Activated CD4-positive, alpha-beta T cell treated with anti-CD3 and anti-CD28 coated beads, Interleukin-2, amount 10 ng/mL, durations not matched to agents 7 days and 5 days (primary cell): Measurements from ENCODE around the gene FOS. TPM values are rescaled to one million over a fixed set of nuclear protein-coding genes. Genes with fewer than 3 reads are reported as not detected.
"Not testable (repeated sequence)": the region's sequence is repeated elsewhere in the genome, so short reads cannot be mapped to it uniquely, and the experiment has no call there.

ENCODE experiments used
- CTCF ChIA-PET: fragments of 350-600 bp; sonication (Branson Sonifier 250); formaldehyde crosslinking; loops from one replicate; lab custom pipeline; 2021; ENCODE audit warnings: antibody characterized with exemption; lab: Charles Lee
- POLR2A ChIA-PET: fragments of 350-600 bp; sonication (Branson Sonifier 250); formaldehyde crosslinking; loops from one replicate; lab custom pipeline; 2021; ENCODE audit warnings: antibody characterized with exemption; lab: Charles Lee
- DNase-seq: peaks from one replicate; pipeline ENCODE4 v3.0.0-alpha.2; 2020
- H3K27ac Mint-ChIP-seq: one replicate; pipeline ENCODE4 v1.8.0; 2021; ENCODE audit warnings: mild to moderate bottlenecking, moderate library complexity, mixed read lengths
- H3K27me3 Mint-ChIP-seq: one replicate; pipeline ENCODE4 v1.8.0; 2021; ENCODE audit warnings: mixed read lengths
- H3K36me3 Mint-ChIP-seq: one replicate; pipeline ENCODE4 v1.8.0; 2021; ENCODE audit warnings: low read depth, mixed read lengths
- H3K4me1 Mint-ChIP-seq: one replicate; pipeline ENCODE4 v1.8.0; 2021; ENCODE audit warnings: mixed read lengths
- H3K4me3 Mint-ChIP-seq: one replicate; pipeline ENCODE4 v1.8.0; 2021; ENCODE audit warnings: mild to moderate bottlenecking, moderate library complexity, mixed read lengths
- H3K9me3 Mint-ChIP-seq: one replicate; pipeline ENCODE4 v1.8.0; 2021; ENCODE audit warnings: mixed read lengths
- total RNA-seq, 2 experiments: library from RNA; stranded (reverse); gene quantifications; one replicate each; pipeline ENCODE4 v1.2.3, GENCODE V29; 2021

The FOS gene
- total RNA-seq, 2 experiments from 2014 or later = 28.0 to 35.7 TPM

- POLR2A ChIA-PET = interaction anchor here (0.8 kb wide), 1 partner anchor 216 kb away, joined by 3 read pairs; no protein-coding TSS in a partner anchor
- CTCF ChIA-PET = interaction anchor here (0.6 to 2.3 kb wide), 11 partner anchors 10 to 167 kb away, joined by 3 to 15 read pairs (median 3); partner anchors contain the start of gene NEK9
- no peaks in the 10 kb centered on the region for H3K9me3 Mint-ChIP-seq
- H3K4me3 Mint-ChIP-seq = peak overlapping the region; percentile 75
- H3K4me1 Mint-ChIP-seq = peaks cover 23% of the 10 kb centered on the region
- no peaks in the 10 kb centered on the region for H3K36me3 Mint-ChIP-seq
- peak overlapping the region; percentile 87 for H3K27ac Mint-ChIP-seq
- peak; percentile 94 for DNase-seq
- H3K27me3 Mint-ChIP-seq = peaks cover 21% of the 10 kb centered on the region
These were observed 15.5 kb downstream of the FOS start for GRCh38 chr14:75293920-75294648.

DNA sequence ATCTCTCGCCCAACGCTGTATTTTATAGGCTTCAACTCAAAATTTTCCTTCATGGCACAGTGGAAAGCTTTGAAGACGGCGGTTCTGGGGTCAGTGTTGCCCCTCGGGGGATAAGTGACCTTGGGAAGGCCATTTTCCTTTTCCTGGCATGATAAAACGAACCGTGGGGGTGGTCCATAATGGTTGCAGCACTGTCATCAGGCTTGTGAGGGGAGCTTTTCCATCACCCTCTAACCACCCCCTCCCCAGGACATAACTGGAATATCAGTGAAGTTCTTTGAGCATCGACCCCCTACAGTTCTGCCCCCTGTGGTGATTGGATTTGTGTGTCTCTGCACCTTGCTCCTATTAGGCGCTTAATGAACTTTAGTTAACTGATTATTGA, 16.0 kb downstream of the FOS start:
- peak overlapping the region; percentile 57 for H3K27ac Mint-ChIP-seq
- ChIA-PET CTCF (interaction anchor here (0.8 to 2.3 kb wide), 12 partner anchors 10 to 168 kb away, joined by 3 to 15 read pairs (median 4); partner anchors contain the start of gene NEK9), POLR2A (interaction anchor here (0.8 kb wide), 1 partner anchor 217 kb away, joined by 3 read pairs; no protein-coding TSS in a partner anchor)
- H3K27me3 Mint-ChIP-seq = peaks cover 18% of the 10 kb centered on the region
- peaks cover 23% of the 10 kb centered on the region for H3K4me1 Mint-ChIP-seq
- H3K4me3 Mint-ChIP-seq = peak overlapping the region; percentile 75
- no peaks in the 10 kb centered on the region for H3K9me3 Mint-ChIP-seq
- H3K36me3 Mint-ChIP-seq = no peaks in the 10 kb centered on the region
- no peak for DNase-seq

GRCh38 chr14:75295061-75295461, 16.4 kb downstream of the FOS start:
- H3K4me1 Mint-ChIP-seq = peaks cover 23% of the 10 kb centered on the region
- ChIA-PET POLR2A (no interaction called here), CTCF (interaction anchor here (0.6 to 2.3 kb wide), 16 partner anchors 9 to 234 kb away, joined by 3 to 15 read pairs (median 4); partner anchors contain the start of gene NEK9)
- H3K36me3 Mint-ChIP-seq = no peaks in the 10 kb centered on the region
- H3K27ac Mint-ChIP-seq = no peak overlapping the region
- peaks cover 13% of the 10 kb centered on the region for H3K27me3 Mint-ChIP-seq
- no peak for DNase-seq
- peak overlapping the region; percentile 75 for H3K4me3 Mint-ChIP-seq
- H3K9me3 Mint-ChIP-seq = no peaks in the 10 kb centered on the region

DNA sequence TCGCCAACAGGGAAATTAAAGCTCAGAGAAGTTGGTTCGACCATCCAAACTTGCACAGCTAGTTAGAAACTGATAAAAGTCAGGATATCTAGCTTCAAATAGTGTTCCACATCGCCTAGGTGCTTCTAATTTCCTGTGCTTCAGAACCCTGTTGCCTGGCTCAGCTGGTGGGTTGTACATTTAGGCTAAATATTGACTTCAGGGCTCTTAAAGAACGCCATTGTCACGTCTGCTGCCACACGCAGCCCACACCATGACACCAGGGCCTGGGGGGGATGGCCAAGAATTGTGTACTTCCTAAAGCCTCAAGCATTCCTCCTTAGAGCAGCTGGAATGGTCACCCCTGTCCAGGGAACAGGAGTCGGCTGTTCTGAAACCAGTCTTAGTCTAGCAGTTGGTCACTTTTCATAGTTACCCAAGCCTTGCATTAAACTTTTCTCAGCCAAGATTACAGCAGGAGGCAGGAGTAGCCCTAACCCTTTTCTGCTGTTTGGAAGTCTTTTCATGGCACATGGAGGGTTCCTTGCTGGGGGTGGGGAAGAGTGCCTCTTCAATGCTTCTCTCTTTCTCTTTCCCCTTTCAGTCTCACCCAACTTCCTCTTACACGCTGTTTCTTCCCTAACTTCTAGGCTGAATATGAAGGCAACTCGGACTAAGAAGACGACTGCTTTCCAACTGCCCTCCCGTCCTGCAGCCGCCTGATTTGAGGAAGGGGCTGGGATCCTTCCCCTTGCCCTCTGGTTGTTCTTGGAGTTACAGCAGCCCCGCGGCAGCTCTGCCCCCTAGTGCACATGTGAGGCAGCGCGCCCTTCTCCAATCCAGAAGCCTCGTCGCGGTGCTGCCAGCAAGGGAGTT, 17.1 kb downstream of the FOS start:
- H3K4me3 Mint-ChIP-seq = peak overlapping the region; percentile 75
- peaks cover 23% of the 10 kb centered on the region for H3K4me1 Mint-ChIP-seq
- ChIA-PET POLR2A (no interaction called here), CTCF (interaction anchor here (0.6 to 2.3 kb wide), 20 partner anchors 8 to 435 kb away, joined by 3 to 15 read pairs (median 4); partner anchors contain the start of gene NEK9)
- H3K27ac Mint-ChIP-seq = peak overlapping the region; percentile 51
- peaks cover 10% of the 10 kb centered on the region for H3K27me3 Mint-ChIP-seq
- no peaks in the 10 kb centered on the region for H3K9me3 Mint-ChIP-seq
- DNase-seq = peak; percentile 78
- H3K36me3 Mint-ChIP-seq = no peaks in the 10 kb centered on the region

- no peak for DNase-seq
- ChIA-PET CTCF (interaction anchor here (0.6 to 2.2 kb wide), 10 partner anchors 10 to 247 kb away, joined by 3 to 10 read pairs (median 4); no protein-coding TSS in a partner anchor), POLR2A (no interaction called here)
- peaks cover 2% of the 10 kb centered on the region for H3K27me3 Mint-ChIP-seq
- H3K9me3 Mint-ChIP-seq = no peaks in the 10 kb centered on the region
- no peaks in the 10 kb centered on the region for H3K36me3 Mint-ChIP-seq
- no peak overlapping the region for H3K4me3 Mint-ChIP-seq
- H3K27ac Mint-ChIP-seq = no peak overlapping the region
- peaks cover 38% of the 10 kb centered on the region for H3K4me1 Mint-ChIP-seq
These were observed 18.9 kb downstream of the FOS start for GRCh38 chr14:75297411-75298040.

GRCh38 chr14:75298187-75298965, 19.7 kb downstream of the FOS start:
- ChIA-PET CTCF (interaction anchor here (0.6 to 2.2 kb wide), 12 partner anchors 11 to 247 kb away, joined by 3 to 10 read pairs (median 3); no protein-coding TSS in a partner anchor), POLR2A (no interaction called here)
- Mint-ChIP-seq H3K4me1 (peaks cover 38% of the 10 kb centered on the region), H3K27ac (no peak overlapping the region), H3K4me3 (no peak overlapping the region), H3K27me3 (peaks cover 2% of the 10 kb centered on the region), H3K9me3 (no peaks in the 10 kb centered on the region), H3K36me3 (no peaks in the 10 kb centered on the region)
- no peak for DNase-seq

- CTCF ChIA-PET = interaction anchor here (0.6 to 2.2 kb wide), 6 partner anchors 22 to 180 kb away, joined by 3 to 10 read pairs (median 4); no protein-coding TSS in a partner anchor
- H3K4me1 Mint-ChIP-seq = peaks cover 41% of the 10 kb centered on the region
- POLR2A ChIA-PET = no interaction called here
- DNase-seq = no peak
- H3K4me3 Mint-ChIP-seq = no peak overlapping the region
- no peak overlapping the region for H3K27ac Mint-ChIP-seq
- peaks cover 2% of the 10 kb centered on the region for H3K27me3 Mint-ChIP-seq
- H3K9me3 Mint-ChIP-seq = no peaks in the 10 kb centered on the region
- H3K36me3 Mint-ChIP-seq = no peaks in the 10 kb centered on the region
These were observed 20.4 kb downstream of the FOS start for GRCh38 chr14:75299059-75299458.

DNA sequence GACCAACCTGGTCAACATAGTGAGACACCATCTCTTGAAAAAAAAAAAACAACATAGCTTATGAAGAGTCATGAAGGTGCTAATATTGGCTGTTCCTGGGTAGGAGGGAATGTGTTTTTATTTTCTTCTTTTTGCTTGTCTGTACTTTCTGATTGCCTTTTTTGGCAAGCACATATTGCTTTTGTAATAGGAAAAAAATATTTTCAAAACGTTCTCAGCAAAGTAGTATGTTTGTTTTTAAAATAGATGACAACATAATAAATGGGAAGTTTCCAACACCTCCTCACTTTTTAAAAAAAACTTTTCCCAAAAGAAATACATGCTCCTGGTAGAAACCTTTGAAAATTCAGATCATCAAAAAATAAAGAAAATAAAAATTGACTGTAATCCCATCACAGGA, 20.9 kb downstream of the FOS start:
- Mint-ChIP-seq H3K27ac (no peak overlapping the region), H3K4me1 (peaks cover 38% of the 10 kb centered on the region), H3K9me3 (no peaks in the 10 kb centered on the region), H3K27me3 (peaks cover 2% of the 10 kb centered on the region), H3K36me3 (no peaks in the 10 kb centered on the region), H3K4me3 (no peak overlapping the region)
- CTCF ChIA-PET = interaction anchor here (0.6 to 2.1 kb wide), 4 partner anchors 22 to 197 kb away, joined by 3 to 6 read pairs (median 4); no protein-coding TSS in a partner anchor
- POLR2A ChIA-PET = no interaction called here
- no peak for DNase-seq

DNA sequence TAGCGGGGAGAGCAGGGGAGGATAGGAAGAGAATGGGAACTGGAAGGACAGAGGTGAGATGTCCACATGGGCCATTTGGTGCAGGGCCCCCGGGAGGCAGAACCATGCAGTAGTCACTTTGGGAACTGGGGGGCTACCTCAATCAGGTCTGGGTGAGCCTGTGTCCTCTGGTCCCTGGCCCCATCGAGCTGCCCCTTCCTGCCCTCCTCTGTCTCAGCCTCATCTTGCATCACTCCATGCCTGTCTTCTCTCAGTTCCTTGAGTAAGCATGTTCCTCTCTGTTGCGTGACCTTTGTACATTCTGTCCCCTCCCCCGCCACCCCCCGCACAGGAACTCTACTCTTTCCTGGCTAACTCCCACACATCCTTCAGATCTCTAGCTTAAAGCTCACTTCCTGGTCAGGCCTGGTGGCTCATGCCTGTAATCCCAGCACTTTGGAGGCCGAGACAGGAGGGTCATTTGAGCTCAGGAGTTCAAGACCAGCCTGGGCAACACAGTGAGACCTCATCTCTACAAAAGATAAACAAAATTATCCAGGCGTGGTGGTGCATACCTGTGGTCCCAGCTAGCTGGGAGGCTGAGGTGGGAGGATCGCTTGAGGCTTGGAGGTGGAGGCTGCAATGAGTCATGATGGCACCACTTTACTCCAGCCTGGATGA, 23.2 kb downstream of the FOS start:
- H3K9me3 Mint-ChIP-seq = no peaks in the 10 kb centered on the region
- DNase-seq = no peak
- H3K36me3 Mint-ChIP-seq = no peaks in the 10 kb centered on the region
- H3K27ac Mint-ChIP-seq = peak overlapping the region; percentile 52
- H3K4me3 Mint-ChIP-seq = no peak overlapping the region
- ChIA-PET POLR2A (interaction anchor here (0.5 to 0.6 kb wide), 3 partner anchors 130 to 455 kb away, joined by 3 to 4 read pairs (median 3); no protein-coding TSS in a partner anchor), CTCF (interaction anchor here (1.0 to 5.6 kb wide), 7 partner anchors 144 to 342 kb away, joined by 3 to 40 read pairs (median 4); partner anchors contain the start of gene NEK9)
- peaks cover 19% of the 10 kb centered on the region for H3K4me1 Mint-ChIP-seq
- H3K27me3 Mint-ChIP-seq = no peaks in the 10 kb centered on the region

DNA sequence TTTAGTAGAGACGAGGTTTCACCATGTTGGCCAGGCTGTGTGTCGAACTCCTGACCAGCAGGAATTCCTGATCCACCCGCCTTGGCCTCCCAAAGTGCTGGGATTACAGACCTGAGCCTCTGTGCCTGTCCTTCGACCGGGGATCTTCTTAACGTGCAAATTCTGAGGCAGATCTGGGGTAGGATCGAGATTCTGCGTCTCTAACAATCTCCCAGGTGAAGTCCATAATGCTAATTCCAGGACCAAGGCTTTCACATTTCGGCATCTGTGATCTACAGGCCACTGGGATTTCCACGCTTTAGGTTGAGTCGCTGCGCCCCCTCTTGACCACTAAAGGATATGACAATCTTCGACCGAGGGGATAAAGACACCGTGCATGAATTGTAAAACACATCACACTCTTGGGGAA, 24.8 kb downstream of the FOS start:
- H3K9me3 Mint-ChIP-seq = no peaks in the 10 kb centered on the region
- no peaks in the 10 kb centered on the region for H3K36me3 Mint-ChIP-seq
- H3K27ac Mint-ChIP-seq = no peak overlapping the region
- DNase-seq = peak; percentile 65
- CTCF ChIA-PET = interaction anchor here (0.7 to 5.6 kb wide), 13 partner anchors 8 to 263 kb away, joined by 3 to 40 read pairs (median 3); partner anchors contain the start of gene NEK9
- POLR2A ChIA-PET = no interaction called here
- no peak overlapping the region for H3K4me3 Mint-ChIP-seq
- H3K4me1 Mint-ChIP-seq = peaks cover 29% of the 10 kb centered on the region
- no peaks in the 10 kb centered on the region for H3K27me3 Mint-ChIP-seq

GRCh38 chr14:75306410-75306809, 27.8 kb downstream of the FOS start:
- DNase-seq, H3K36me3 Mint-ChIP-seq, H3K27me3 Mint-ChIP-seq, H3K27ac Mint-ChIP-seq, H3K4me3 Mint-ChIP-seq, H3K9me3 Mint-ChIP-seq, POLR2A ChIA-PET: not testable (repeated sequence)
- CTCF ChIA-PET = interaction anchor here (0.6 to 1.6 kb wide), 9 partner anchors 10 to 438 kb away, joined by 3 to 8 read pairs (median 4); no protein-coding TSS in a partner anchor
- peaks cover 25% of the 10 kb centered on the region for H3K4me1 Mint-ChIP-seq
